Measurements from ENCODE around the gene PRPF18.

Gene PRPF18

DNA sequence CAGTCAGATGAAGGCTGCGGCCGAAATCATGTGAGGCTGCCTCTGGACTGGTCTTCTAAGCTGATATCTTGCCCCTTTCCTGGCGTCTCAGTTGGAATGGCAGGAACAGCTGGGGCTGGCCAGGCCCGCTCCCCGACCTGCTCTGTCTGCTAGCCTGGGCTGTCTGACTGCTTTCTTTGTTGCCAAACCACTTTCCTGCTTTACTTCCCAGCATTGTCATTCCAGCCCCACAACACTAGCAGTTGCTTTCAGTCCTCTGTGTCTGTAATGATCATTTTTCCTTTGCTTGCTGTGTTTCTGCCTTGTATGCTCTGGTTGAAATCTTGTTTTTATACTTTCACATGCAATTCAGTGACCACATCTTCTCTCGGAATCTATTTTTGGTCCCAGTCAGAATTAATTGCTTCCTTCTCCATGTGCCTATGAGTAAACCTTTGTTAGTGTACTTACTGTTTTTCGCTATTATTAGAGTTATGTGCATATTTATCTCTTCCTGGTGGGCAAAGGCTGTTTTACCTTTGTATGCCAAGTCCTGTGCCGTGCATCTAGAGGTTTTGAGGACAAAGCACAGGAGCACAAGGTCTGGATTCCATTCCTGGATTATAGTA lies 21.6 kb downstream of the PRPF18 start:
- DNase-seq: no peak

DNA sequence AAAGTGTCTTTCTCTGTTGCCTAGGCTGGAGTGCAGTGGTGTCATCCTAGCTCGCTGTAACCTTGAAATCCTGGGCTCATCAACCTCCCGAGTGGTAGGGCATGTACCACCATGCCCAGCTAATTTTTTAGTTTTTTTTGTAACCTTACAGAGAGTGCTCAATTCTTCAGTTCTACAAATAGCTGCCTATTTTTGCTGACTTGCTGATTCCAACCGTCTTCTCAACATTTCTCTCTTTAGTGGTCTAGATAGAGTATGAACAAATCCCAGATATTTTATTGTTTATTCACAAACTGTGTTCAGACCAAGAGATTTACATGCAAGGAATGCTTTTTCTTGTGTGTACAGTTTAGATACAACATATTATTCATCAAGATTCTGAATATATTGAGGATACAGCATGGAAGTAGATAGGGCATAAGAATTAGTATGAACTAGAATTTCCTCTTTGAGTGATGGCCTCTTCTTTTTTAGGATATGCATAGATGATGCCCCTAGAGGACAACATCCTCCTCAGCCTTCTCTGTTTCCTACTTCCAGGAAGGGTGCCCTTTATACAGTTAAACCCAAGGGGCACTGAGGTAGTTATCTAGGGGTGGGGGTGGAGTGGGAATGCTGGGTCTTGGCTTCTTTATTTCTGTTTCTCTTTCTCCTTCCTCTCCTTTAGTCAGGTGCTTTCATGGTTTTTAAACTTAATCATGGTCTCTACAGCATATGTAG lies 26.0 kb downstream of the PRPF18 start:
- no peak for DNase-seq

DNA sequence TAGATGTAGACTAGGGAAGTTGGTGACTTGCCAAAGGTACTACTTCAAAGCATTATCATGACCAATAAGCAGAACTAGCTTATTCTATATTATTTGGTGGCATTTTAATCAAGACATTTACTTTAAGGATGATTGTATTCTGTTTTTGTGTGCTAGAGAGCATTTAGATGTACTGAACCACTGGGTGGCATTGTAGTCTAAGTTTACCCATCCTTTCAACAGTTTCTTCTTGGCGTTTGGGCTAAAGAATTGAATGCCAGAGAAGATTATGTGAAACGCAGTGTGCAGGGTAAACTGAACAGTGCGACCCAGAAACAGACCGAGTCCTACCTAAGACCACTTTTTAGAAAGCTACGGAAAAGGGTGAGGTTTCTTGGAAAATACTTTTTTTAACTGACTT lies 26.8 kb downstream of the PRPF18 start:
- peak; percentile 1 for DNase-seq

DNA sequence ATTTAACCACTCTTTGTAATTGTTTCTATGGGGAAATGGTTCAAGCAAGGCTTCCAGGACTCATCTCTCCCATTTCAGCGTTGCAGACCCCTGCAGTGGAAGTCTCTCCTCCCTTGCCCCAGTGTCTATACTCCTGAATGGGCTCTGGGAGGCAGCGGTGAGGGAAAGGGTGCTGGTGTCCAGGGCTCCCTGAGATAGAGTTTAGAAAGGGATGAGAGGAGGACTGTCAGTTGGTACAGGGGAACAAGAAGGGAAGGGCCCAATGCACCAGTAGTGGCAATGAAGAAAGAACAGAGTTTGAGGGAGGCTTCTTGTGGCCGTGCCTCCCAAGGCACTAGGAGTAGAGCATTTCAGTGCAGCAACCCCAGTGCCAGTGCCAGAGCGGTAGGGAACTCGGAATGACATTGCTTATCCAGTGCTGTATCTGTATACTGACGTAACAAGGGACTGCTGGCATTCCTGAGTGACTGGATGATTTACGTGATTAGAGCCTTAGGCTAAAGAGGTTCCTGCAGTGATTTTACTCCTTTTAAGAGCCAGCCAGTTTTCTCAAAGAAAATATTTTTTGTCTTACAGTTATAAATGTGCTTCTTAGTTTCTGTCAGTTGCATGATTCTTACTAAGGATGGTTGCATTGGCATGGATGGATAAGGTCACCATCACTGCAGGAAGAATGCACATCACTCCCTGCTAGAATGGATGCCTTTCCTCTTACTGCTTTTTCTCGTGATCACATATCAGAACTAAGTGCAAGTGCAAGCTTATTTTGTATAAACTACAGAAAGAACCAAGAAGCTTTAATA lies 28.0 kb downstream of the PRPF18 start:
- no peak for DNase-seq

DNA sequence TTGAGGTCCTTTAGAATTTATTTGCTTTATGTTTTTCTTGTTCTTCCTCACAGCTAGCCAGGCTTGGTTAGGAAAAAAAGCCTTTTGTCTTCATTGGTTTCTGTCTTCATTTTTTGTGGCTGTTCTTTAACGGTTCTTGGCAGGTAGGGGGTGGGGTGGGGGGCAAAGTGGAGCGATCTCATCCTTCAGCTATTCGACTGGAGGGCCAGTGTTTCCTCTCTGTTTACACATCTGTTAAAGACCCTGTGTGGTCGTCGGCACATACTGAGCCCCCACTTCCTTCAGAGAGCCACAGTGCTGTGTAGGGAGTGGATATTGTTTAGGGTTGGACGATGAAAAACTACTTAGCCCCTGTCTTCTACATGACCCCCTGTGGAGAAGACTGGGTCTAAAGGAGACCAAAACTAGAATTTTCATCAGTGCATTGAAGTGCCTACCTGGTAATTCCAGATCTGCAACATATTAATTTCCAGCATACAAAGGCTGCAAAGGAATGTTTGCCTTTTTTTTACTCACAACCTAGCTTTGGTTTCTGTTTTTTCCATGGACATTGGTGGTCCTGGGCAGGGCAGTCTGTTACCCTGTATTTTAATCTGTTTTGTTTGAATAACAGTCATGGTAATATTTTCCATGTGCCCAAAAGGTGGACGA lies 29.0 kb downstream of the PRPF18 start:
- DNase-seq: no peak

DNA sequence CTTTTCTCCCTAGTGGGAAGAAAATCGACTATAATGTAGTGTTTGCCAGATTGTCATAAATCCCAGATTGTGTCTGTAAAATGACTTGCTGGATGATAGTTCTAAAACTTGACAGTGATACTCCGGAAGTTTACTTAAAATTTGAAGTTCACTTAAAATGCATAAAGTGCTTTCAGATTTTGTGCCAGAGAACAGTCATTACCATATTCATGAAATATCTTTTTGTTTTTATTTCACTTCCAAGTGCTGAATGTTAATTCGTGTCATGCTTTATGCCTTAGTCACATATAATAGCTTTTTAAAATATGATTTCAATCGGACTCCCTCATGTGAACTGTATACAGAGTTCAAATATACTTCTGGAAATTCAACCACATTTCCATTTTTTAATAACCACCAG lies 30.4 kb downstream of the PRPF18 start:
- DNase-seq: no peak

DNA sequence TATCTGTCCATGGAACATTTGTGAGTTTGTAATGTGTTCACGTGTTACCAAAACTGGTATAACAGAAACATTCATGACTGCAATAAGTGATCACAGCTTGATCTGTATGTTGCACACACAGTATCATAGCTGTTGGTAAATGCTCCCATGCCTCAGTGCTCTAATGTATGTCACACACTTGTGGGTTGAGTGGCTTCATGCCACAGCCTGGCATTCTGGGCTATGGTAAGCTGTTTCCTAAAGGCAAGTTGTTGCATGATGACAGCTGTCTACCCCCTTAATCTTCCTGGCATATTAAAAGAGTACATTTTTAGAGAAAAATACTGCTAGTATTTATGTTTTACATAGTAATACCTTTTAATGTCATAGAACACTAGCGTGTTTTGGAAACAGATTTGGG lies 35.2 kb downstream of the PRPF18 start:
- no peak for DNase-seq

DNA sequence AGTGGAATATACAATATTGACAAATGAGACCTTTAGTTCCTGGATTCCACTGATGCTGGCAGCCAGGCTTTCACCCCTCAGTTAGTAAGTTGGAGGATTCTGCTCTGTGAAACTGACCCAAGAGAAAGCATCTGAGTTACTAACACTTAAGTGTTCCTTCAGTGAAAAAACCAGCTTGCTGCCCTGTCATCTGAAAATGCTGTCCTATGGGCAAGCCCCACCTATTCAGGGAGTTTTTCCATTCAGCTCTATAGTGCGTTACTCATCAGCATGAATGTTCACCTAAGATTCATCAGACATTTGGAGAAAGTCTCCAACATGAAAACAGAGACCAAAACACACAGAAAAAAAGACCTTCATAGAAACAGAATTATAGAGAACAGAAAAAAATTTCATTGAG lies 37.9 kb downstream of the PRPF18 start:
- DNase-seq: no peak

DNA sequence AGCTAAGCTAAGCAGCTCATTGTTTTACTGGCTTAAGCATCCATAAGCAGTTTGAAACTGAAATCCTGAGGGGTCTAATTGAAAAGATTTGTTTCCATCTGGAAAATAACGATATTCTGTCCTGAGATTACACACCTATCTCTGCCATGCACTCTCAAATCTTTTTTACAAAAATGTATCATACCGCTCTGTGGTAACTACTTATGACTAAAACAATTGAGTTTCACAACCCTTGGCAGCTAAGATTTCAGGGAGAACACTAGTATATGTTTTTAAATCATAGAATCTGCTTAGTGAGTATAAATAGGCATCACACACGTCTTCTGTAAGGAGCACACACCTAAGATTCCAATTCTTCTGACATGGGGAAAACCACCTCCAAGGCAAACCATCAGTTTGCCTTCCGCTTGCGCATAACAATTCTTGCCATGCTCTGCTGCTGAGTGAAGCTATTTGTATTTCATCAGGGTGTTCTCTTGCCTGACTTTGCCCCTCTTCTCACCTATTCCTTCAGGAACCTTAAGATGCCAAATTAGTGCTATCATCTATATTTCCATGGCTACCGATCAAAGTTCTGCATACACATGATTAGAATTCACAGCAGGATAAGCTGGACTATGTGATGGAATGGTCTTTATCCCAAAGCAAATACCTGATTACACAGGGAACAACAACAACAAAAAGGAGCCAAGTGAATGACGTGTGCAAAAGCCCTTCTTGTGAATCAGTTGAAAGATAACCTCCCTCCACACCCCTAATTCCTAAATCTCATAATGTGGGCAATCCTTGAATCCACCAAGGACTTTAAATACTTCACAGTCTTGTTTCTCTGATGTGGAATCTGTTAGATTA lies 40.9 kb downstream of the PRPF18 start:
- DNase-seq: no peak

DNA sequence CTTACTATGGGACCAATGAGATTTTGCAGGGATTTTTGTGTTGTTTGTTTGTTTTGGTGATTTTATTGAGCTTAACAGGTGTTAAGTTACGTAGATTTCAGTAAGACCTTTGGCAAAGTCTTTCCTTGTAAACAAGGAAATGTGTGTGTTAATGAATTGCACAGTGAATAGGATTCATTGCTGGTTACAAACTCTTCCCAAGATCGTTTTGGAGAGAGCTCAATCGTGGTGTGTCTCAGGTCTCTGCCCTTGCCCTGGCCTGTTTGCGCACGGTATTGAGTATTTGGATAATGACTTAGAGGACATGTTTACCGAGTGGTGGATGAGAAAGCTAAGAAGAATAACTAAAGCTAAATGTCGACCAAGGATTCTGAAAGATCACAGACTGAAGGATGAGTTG lies 41.9 kb downstream of the PRPF18 start:
- no peak for DNase-seq

DNA sequence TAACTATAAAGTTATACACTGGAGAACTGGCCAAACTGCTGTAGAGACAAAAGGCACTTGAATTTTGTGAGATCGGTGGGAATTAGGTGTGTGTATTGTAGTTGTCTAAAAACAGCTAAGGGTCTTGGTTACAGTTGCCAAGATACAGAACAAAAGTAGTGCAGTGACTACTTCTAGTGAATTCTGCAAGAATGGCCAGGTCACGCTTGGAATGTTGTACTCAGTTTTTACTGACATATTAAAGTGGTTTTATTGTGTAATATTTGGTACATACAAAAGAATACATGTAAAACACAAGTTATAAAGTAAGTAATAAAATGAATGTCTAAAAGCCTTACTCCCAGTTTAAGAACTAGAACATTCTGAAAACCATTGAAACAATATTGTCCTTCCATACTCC lies 42.4 kb downstream of the PRPF18 start:
- DNase-seq: no peak

DNA sequence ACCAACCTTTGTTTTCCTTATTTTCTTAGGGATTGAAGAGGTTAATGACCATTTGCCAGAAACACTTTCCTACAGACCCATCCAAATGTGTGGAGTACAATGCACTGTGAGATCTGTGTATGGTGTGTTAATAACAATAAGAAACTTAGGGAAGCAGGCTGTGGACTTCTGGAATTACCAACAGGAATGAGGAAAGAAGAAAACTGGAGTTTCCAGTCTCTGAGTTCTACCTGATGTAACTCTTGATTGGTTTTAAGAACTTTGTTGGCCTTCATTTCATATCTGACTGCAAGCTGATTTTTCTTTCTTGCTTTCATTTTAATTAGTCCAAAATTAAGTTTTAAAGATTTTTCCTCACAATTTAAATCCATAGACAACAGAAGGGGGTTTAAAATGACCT lies 43.5 kb downstream of the PRPF18 start:
- no peak for DNase-seq

DNA sequence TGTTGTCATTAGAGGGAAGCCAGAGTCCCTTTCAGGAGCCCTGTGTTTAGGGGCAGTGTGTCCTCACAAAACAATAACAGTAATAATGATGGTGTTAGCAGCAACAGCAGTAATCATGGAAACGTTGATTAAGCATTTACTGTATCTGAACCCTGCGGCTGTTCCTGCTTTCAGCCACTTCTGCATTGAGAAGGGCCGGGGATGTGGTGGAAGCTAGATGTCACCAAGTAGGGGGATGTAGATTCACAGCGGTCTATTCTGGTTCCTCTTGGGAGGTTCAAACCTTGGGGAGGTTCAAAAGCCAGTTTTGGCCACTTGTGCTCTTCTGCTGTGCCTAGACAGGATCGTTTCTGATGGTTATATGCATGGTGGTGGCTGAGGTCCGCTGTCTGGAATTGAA lies 44.8 kb downstream of the PRPF18 start:
- DNase-seq: no peak

DNA sequence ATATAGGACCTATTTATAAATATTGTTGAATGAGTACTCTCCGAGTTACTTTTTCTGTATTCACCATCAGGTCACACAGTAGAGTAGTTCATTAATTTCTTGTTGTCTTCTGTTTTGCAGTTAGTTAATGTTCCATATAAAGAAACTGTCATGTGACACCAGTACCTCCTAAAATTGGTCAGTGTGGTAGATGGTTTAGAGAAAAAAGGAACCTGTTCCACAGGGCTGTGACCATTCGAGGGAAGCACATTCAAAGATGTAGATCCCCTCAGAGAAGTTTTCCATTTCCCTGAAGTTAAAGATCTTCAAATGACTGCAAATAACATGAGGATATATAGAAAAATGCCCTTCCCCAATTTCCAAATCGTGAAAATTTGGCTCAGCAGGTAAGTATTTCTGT lies 45.7 kb downstream of the PRPF18 start:
- no peak for DNase-seq

DNA sequence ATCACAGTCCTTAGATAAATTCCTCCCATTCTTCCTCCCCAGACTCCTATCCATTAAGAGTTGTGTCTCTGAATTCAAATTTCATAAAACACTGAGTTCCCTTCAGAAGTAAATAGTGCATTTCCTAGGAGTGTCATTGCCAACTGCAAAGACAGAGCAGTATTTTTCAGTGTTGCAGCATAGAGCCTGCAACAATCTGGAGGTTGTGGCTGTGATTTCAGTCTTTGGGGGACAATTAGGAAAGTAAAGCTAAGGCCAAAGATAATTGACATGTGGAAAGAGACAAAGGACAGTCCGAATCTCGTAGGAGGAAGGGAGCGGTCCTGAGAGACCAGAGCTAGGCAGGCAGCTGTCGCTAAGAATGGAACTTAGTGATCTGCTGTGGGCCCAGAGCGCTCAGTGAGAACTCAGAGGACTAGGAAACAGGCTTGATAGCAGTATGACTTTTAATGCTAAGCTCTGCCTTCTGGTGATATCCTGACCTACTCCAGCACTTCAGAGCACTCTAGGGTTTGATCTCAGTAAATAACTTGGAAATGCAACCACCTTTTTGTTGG lies 46.2 kb downstream of the PRPF18 start:
- no peak for DNase-seq

DNA sequence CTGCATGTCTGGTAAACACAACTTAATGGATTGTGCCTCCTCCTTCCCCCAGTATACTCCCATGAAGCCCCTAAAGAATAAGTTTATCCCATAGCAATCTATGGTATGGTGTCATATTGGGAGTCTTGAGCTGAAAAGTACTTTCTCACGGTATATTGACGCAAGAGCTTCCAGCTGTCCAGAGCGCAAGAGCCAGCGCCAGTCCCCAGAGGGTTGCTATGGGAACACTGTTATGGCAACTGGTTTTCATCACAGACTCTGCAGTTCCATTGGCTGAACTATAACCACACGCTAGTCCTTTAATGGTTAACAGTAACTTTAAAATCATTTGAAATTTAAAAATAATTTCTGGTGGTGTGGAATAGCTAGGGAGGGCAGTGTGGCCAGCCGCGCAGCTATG lies 46.9 kb downstream of the PRPF18 start:
- DNase-seq: no peak

DNA sequence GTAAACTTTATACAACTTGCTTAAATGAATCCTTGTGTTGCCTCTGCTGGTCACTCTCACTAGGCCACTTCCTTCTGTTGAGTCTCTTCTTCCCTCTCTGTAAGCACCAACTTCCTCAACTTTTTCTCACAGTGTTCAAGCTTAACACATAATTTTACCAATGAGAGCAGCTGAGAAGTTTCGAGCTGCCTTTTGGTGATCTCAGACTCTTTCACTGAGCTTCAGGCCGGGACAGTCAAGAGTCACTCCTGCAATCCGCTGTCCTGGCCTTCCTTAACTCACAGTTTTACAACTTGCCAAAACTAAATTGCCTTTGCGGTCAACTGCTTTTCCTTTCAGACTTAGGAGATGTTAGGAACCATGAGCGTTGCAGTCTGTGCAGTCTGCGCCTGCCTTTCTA lies 47.4 kb downstream of the PRPF18 start:
- no peak for DNase-seq

DNA sequence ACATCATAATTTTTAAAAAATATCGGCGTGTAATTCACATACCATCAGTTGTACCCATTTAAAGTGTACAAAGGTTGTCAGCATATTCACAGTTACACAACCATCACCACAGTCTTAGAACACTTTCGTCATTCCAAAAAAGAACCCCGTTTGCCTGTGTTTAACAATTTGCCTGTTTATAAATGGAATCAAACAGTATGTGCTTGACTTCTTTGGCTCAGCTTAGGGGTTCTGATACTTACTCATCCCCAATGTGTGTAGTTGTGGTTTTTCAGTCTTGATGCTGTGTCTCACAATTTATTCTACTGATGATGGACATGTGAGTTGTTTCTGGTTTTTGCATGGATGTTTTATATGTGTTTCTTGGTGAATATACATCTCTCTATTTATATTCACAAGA lies 50.0 kb downstream of the PRPF18 start:
- DNase-seq: no peak

DNA sequence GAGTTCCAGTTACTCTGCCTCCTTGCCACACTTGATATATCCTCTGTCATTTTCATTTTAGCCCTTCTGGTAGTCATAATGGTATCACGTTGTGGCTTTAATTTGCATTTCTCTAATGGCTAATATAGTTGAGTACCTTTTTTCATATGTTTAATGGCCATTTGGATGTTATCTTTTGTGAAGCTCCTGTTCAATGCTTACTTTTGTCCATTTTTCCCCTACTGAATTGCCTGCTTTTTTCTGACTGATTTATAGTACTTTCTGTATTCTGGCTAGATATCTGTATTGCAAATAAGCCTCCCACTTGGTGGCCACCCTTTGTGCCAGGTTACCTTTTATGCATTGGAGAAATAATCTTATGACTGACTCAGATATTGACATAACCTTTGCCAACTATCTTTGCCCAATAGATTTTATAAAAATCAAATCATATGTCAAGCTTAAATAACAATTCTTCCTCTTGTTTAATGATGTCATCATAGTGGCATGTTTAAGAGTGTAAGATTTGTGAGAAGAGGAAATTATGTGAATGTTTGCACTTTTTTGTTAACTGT lies 50.6 kb downstream of the PRPF18 start:
- no peak for DNase-seq

DNA sequence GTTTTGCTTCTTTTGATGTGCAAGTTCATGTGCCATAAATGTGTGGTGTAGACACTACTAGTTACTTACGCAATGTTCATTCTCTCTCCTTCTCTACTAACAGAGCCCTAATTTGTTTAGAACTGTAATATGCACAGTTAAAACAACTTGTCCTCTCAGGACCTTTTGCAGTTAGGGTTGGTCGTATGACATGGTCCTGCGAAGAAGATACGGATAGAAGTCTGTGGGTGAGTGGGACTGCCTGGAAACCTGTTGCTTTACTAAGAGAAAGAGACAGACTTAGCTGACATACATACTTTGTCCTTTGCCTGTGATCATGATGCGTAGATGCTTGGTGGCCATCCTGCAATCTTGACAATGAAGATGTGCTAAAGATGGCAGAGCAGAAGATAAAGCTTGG lies 51.1 kb downstream of the PRPF18 start:
- DNase-seq: no peak

DNA sequence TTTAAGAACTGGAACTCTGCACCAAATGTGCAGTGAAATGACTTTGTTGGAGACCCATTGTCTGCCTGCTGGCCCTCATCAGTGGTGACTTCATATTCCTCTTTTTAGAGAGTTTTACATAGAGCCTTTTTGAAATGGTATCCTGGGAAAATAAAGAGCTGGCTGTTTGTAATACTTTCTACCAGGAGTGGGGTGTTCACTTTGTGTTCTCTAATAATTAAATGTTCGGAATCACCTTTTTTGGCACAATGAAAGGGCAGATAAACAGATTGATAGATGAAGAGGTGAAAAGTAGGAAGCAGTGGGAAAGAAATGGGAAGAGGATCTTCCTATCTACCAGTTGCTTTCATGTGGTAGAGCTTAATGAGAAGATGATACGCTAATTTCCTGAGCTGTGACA lies 55.5 kb downstream of the PRPF18 start:
- no peak for DNase-seq

DNA sequence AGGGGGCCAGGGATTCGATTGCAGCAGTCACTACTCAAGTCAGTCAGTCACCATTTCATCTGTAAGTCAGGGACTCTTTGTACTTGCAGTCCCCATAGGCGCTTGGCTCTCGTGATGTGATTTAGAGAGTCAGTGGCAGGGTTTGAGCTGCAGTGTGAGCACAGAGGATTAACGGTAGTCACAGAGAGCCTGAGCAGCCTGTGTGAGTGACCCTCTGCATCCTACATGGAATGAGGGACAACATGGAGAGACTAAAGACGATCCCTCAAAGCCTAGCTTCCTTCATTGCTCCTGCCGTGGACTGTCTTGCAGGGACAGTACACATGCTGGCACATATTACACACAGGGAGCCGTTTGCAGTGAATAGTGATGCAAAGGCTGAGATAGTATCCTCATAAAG lies 56.3 kb downstream of the PRPF18 start:
- no peak for DNase-seq
